Measurements from ENCODE around the gene CCDC167.

CCDC167 gene

GRCh38 chr6:37489697-37490336 is 9.9 kb downstream of the CCDC167 start:
- no peaks in the 10 kb centered on the region for H3K36me3 ChIP-seq (ENCODE audit: control insufficient read depth, insufficient read depth, low read length)
- peaks cover 8% of the 10 kb centered on the region for H3K4me1 ChIP-seq
- no peak overlapping the region for H3K4me2 ChIP-seq (ENCODE audit: low read length)

GRCh38 chr6:37488476-37488875 is 11.2 kb downstream of the CCDC167 start:
- TF ChIP-seq CTCF (IDR thresholded peaks at IDR 0.05) = no peak
- no peaks in the 10 kb centered on the region for H3K36me3 ChIP-seq (ENCODE audit: control insufficient read depth, insufficient read depth, low read length)
- peaks cover 8% of the 10 kb centered on the region for H3K4me1 ChIP-seq
- no peak overlapping the region for H3K4me3 ChIP-seq (ENCODE audit: low read depth, low read length)
- H3K79me2 ChIP-seq = no peaks in the 10 kb centered on the region
- H3K9ac ChIP-seq = no peak overlapping the region
- no peak overlapping the region for H2AFZ ChIP-seq
- no peaks in the 10 kb centered on the region for H3K9me3 ChIP-seq (ENCODE audit: control insufficient read depth, low read length)
- H3K27me3 ChIP-seq (ENCODE audit: control insufficient read depth, insufficient read depth, low read length) = no peaks in the 10 kb centered on the region
- H3K4me2 ChIP-seq (ENCODE audit: low read length) = no peak overlapping the region
- H3K27ac ChIP-seq = no peak overlapping the region

More at GRCh38 chr6:37489697-37490336, 9.9 kb downstream of the CCDC167 start:
- no peak for TF ChIP-seq CTCF (IDR thresholded peaks at IDR 0.05)
- H3K9ac ChIP-seq = no peak overlapping the region
- H3K27ac ChIP-seq = no peak overlapping the region
- H3K79me2 ChIP-seq = no peaks in the 10 kb centered on the region
- no peaks in the 10 kb centered on the region for H3K9me3 ChIP-seq (ENCODE audit: control insufficient read depth, low read length)
- no peak overlapping the region for H3K4me3 ChIP-seq (ENCODE audit: low read depth, low read length)
- no peak overlapping the region for H2AFZ ChIP-seq
- no peaks in the 10 kb centered on the region for H3K27me3 ChIP-seq (ENCODE audit: control insufficient read depth, insufficient read depth, low read length)

- H3K4me1 ChIP-seq = peaks cover 8% of the 10 kb centered on the region
- no peaks in the 10 kb centered on the region for H3K79me2 ChIP-seq
- H3K27me3 ChIP-seq (ENCODE audit: control insufficient read depth, insufficient read depth, low read length) = no peaks in the 10 kb centered on the region
- H3K27ac ChIP-seq = no peak overlapping the region
- H3K9ac ChIP-seq = no peak overlapping the region
- H3K36me3 ChIP-seq (ENCODE audit: control insufficient read depth, insufficient read depth, low read length) = no peaks in the 10 kb centered on the region
- H3K9me3 ChIP-seq (ENCODE audit: control insufficient read depth, low read length) = no peaks in the 10 kb centered on the region
- no peak overlapping the region for H3K4me3 ChIP-seq (ENCODE audit: low read depth, low read length)
- no peak overlapping the region for H3K4me2 ChIP-seq (ENCODE audit: low read length)
- no peak for TF ChIP-seq CTCF (IDR thresholded peaks at IDR 0.05)
- no peak overlapping the region for H2AFZ ChIP-seq
Observed at GRCh38 chr6:37487591-37488380, 11.9 kb downstream of the CCDC167 start.

GRCh38 chr6:37486121-37486839 is 13.4 kb downstream of the CCDC167 start:
- Histone ChIP-seq H3K4me2 (ENCODE audit: low read length) (no peak overlapping the region), H3K27ac (no peak overlapping the region), H3K9me3 (ENCODE audit: control insufficient read depth, low read length) (no peaks in the 10 kb centered on the region), H3K79me2 (no peaks in the 10 kb centered on the region), H3K27me3 (ENCODE audit: control insufficient read depth, insufficient read depth, low read length) (no peaks in the 10 kb centered on the region), H3K9ac (no peak overlapping the region), H3K4me3 (ENCODE audit: low read depth, low read length) (no peak overlapping the region), H2AFZ (no peak overlapping the region), H3K36me3 (ENCODE audit: control insufficient read depth, insufficient read depth, low read length) (no peaks in the 10 kb centered on the region), H3K4me1 (peaks cover 3% of the 10 kb centered on the region)
- TF ChIP-seq CTCF (IDR thresholded peaks at IDR 0.05) = no peak
